Fibroblast of villous mesenchyme (primary cell): Measurements from ENCODE around the gene BRF1. TPM values are rescaled to one million over a fixed set of nuclear protein-coding genes. Genes with fewer than 3 reads are reported as not detected.

ENCODE experiments used
- DNase-seq: peaks from one replicate; pipeline ENCODE4 v3.0.0-alpha.2; 2010; ENCODE audit warnings: low read depth
- H3K4me3 ChIP-seq: 2 replicates; pipeline ENCODE4 v1.5.1; 2011; ENCODE audit warnings: low read depth, mild to moderate bottlenecking, low read length
- total RNA-seq: library from RNA; depleted of rRNA; stranded (reverse); fragments of >200 nt; gene quantifications from 2 replicates; pipeline ENCODE4 v1.2.3, GENCODE V29; 2012
- TF ChIP-seq, protein P1 (sequence below): IDR thresholded peaks from 2 replicates; pipeline ENCODE4 v1.5.1; 2012; ENCODE audit warnings: low read depth, mild to moderate bottlenecking, low read length; ENCODE audit not compliant: insufficient read depth

Gene BRF1
- total RNA-seq, 1 donor: 32.8 TPM

DNA sequence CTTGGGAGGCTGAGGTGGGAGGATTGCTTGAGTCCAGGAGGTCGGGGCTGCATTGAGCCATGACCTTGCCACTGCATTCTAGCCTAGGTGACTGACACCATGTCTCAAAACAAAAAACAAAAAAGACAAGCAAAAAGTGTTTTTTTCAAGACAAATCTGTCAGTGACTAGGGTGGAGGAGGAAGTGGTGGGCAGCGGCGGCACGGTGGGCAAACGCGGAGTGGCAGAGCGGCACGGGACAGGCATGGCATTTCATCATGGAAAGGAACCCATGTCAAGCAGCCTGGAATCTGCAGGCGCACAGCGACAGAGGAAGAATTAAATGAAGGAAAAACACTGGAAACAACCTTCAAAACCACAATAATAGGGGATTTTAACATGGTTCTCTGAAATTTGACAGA lies 56.5 kb downstream of the BRF1 start:
- no peak for DNase-seq
- H3K4me3 ChIP-seq: no peak overlapping the region
- TF ChIP-seq, protein P1, sequence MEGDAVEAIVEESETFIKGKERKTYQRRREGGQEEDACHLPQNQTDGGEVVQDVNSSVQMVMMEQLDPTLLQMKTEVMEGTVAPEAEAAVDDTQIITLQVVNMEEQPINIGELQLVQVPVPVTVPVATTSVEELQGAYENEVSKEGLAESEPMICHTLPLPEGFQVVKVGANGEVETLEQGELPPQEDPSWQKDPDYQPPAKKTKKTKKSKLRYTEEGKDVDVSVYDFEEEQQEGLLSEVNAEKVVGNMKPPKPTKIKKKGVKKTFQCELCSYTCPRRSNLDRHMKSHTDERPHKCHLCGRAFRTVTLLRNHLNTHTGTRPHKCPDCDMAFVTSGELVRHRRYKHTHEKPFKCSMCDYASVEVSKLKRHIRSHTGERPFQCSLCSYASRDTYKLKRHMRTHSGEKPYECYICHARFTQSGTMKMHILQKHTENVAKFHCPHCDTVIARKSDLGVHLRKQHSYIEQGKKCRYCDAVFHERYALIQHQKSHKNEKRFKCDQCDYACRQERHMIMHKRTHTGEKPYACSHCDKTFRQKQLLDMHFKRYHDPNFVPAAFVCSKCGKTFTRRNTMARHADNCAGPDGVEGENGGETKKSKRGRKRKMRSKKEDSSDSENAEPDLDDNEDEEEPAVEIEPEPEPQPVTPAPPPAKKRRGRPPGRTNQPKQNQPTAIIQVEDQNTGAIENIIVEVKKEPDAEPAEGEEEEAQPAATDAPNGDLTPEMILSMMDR: no peak

DNA sequence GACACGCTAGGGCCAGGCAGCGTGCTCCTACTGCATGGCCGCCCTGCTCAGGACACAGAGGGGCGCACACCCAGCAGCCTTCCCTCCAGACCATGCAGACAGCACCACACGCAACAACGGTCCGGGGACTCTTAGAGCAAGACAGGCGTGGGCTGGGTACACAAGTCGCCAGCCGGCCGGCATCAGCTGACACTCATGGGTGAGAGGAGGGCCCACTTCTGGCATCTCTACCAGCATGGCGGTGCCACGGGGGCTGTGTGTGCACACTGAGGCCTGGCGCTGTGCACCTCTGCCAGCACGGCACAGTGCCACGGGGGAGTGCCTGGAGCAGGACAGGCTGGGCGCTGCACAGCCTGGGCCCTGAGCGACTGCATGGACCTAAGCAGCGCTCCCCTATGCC lies 59.2 kb downstream of the BRF1 start:
- TF ChIP-seq, protein P1: no peak
- H3K4me3 ChIP-seq: no peak overlapping the region
- DNase-seq: no peak

DNA sequence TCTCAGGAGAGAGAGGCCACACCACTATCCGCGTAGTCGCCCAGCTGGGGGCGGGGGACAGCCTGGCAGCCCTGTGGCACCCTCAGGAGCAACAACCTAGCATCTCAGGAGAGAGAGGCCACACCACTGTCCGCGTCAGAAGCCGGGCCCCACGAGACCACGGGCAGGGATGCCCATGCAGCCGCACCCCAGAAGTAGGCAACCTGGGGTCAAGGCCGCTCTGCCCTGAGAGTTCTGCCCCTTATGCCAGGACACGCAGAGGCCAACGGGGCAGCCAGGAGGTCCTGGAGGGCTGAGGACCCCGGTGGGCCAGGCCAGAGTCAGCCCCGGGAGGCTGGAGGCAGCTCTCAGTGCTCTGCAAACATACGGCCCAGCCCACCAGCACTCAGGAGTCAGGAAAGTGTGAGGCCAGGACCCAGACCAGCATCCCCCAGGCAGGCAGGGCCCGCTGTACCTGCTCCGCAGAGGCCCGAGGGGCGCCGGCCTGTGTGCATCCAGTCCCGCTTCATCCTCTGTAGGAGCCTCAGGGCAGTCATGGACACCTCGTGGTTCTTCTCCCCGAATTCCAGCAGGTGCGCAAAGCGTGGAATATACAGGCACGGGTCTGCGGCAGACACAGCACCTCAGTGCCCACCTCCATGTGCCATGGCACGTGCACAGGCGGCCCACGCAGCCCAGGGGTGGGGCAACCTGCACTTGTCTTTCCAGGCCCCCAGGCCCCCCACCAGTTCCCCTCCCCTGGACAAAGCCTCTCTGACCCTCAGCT lies 59.8 kb downstream of the BRF1 start:
- TF ChIP-seq, protein P1: no peak
- no peak for DNase-seq
- no peak overlapping the region for H3K4me3 ChIP-seq

DNA sequence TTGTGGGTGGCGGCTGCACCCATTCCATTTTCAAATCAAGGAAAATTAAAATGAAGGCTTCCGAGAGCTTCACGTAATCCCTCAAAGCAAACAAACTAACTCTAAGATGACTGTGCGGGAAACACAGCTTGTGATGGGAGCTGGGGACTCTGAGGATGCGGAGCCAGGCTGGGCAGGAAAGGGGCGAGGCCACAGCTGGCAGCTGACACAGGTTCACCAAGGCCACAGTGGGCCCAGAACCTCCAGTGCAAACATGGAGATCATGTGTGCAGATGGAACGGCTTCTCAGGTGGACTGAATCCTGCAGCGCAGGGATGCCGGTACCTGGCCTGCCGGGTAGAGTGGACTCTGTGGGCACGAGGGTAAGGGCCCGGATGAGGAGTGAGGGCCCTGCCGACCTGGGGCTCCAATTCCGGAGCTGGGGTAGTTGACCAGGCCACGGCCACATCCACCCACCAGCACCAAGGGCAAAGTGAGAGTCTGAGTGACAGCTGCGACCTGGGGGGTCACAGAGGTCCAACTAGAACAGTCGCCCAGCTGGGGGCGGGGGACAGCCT lies 71.6 kb downstream of the BRF1 start:
- DNase-seq: no peak
- H3K4me3 ChIP-seq: no peak overlapping the region
- TF ChIP-seq, protein P1: no peak

DNA sequence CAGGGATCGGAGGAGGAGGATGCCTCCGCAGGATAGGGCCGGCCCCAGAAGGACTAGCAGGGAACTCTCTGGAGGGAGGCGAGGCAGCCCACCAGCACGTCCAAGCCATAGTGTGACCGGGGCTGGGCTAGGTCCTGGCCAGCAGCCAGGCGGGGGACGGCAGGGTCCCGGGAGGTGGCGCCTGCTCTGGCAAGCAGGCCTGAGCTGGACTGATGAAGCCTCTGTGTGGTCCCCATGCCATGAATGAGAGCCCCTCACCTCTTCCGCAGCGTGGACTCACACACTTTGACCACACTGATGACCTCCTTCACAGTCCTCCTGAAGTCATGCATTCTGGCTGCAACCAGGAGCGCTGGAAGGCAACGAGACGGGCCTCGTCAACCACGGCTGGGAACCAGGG lies 72.2 kb downstream of the BRF1 start:
- TF ChIP-seq, protein P1: no peak
- no peak for DNase-seq
- H3K4me3 ChIP-seq: no peak overlapping the region

DNA sequence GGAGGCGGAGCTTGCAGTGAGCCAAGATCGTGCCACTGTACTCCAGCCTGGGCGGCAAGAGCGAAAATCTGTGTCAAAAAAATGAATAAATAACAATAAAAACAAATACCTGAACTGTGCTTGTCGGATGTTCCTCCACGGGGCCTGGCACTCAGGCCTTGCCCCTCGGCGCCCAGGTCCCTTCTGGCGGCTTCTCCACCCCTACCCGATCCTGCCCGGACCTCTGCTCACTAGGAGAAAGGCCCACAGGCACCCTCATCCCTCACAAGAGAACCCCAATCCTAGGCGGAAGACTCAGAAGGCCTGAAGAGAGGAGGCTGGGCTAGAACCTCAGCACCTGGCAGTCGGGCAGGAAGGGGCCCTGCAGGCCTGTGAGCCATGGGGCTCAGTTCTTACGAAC lies 73.5 kb downstream of the BRF1 start:
- no peak for DNase-seq
- TF ChIP-seq, protein P1: no peak
- no peak overlapping the region for H3K4me3 ChIP-seq
